Amniotic stem cell (primary cell): ENCODE results near the gene CLSTN2.

Experiments
- DNase-seq: peaks from one replicate; lab custom pipeline; 2025; lab: John Stamatoyannopoulos, UW

CLSTN2 gene

DNA sequence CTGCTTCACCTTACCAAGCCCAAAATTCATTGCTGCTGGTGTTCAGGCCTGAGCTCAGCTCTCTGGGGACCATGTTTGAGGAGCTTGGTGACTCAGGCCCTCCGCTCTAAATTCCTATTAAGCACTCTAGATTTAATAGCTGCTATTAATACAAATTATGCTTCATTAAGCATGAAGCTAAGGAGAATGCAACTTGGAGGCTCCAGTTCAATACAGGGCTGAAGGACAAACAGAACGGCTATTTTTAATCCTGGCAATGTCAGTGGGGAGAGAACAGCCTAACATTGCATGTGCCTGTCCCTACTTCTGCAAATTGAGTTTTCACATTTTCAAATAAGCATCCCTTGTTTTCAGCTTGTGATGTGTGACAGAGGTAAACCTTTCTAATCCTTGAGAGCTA is 662.8 kb downstream of the CLSTN2 start:
- no peak for DNase-seq

DNA sequence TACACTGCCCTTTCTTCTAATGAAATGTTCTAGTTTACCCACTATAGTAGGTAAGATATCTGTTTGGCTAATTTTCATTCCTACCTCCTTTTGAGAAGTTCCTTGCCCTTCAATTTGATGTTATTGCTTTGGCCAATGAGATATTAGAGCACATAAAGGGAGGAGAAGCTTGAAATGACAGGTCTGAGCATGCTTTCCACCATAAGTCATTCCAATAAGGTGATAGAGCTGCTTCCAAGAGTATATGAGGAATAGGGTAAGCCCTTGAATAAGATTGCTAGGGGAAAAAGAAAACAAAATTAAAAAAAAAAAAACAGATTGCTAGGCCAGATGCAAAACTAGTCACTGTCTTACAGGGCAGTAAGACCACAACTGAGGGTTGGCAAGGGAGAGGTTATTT is 664.0 kb downstream of the CLSTN2 start:
- no peak for DNase-seq

DNA sequence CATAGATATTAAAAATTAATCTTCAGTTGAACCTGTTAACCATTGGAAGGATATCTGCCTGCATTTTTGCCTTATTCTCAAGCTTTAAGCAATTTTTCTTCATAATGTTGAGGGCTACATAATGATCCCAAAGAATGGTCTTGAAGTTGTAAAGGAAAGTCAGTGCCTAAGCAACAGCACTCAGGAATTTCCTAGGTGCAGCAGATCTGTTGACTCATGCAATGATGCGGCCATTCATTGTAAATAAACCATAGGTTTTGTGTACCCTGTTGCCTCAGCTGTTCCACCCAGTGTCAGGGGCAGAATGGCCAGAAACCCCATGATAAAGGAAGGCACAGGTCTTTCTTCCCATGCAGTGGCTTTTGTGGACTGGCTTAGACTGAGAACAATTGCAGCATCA is 664.5 kb downstream of the CLSTN2 start:
- DNase-seq = no peak

DNA sequence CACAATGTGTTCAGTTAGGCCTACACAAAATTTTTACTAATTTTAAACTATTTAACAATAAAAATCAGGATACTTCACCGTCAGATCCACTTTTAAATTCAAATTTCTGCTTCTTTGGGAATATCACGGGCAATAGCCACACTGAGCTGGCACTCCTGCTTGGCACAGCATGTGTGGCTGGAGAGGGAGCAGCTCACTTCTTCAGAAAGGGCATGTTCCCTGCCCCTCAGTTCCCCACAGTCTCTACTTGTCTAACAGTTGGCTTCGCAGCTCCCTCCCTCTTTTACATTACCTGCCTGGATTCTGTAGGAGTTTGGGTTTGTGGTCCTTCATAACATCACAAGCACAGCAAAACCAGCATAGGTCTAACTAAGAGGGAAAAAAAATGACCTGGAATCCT is 666.9 kb downstream of the CLSTN2 start:
- no peak for DNase-seq

DNA sequence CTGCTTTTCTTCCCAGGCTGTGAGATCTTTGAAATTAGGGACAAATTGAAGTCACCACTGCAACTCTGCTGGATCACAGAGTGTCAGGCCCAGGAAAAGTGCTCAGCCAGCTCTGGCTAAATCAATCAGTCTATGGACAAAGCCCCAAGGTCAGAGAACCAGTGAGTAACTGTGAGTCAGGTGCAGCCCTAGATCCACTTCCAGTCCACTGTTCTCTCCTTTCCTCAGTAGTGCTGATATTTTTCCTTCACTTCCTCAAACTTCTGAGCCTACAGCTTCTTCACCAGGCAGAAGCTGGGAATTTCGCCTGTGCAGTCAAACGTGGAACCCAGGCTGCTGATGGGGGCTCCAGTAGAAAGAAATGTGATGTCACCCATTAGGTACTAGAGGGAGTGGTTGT is 667.8 kb downstream of the CLSTN2 start:
- no peak for DNase-seq

DNA sequence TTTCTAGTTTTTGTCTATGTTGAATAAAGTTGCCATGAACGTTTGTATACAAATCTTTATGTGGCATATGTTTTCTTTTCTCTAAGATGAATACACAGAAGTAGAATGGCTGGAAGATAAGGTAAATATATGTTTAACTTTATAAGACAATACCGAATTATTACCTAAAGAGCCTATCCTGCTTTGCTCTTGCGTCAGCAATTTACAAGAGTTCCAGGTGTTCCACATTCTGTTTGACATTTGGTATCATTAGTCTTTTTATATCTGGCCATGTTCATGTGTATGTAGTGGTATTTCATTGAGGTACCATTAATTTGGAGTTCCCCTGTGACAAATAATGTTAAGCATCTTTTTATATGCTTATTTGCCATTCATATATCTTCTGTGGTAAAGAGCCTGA is 668.8 kb downstream of the CLSTN2 start:
- DNase-seq = no peak

DNA sequence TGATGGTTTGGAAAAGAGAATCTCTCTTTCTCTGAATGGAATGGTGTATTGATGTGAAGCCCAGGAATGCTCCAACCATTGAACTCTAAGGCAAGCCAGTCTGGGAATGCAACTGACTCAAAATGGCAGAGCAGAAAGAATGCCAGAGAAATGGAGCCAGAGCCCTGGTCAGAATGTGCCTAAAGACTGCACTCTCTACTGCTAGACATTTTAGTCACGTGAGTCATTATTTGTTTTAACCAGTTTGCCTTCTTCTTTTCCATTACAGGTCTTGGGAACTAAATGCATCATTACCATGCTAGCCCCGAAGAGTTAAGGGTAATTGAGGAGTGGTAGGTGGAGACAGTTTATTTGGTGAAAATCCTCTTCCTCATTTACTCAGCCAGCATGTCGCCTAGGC is 675.6 kb downstream of the CLSTN2 start:
- no peak for DNase-seq

DNA sequence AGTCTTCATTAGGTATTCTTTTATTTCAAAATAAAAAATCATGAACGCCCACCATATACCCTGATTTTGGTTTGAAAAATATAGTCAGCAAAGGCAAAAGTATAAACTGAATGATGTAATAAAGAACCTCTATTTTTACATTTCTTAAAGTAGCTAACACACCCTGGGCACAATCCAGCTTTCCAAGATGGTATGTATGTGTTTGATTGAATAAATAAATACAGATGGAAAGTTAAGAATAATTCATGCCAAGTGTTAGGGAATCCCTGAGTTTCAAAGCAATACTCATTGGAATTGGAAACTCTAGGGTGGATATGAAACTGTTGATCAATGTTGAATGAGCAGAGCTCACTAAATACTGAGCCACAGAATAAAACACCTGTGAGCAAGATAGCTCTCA is 679.0 kb downstream of the CLSTN2 start:
- no peak for DNase-seq

DNA sequence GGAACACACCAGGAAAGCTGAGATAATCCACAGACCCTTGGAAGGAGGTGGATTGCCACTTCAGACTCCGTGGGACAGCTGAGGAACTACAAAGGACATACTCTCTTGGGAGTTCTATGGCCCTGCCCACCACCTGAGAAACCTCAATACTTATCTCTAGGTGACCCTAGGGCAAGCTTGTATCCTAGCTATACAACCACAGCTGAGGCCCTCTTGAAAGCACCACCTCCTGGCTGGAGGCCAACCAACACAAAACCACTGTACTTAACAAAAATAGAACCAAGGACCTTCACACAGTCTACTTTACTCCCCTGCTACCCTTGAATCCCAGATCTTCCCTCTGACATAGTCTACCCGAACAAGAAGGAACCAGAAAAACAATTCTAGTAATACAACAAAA is 682.1 kb downstream of the CLSTN2 start:
- DNase-seq = no peak

DNA sequence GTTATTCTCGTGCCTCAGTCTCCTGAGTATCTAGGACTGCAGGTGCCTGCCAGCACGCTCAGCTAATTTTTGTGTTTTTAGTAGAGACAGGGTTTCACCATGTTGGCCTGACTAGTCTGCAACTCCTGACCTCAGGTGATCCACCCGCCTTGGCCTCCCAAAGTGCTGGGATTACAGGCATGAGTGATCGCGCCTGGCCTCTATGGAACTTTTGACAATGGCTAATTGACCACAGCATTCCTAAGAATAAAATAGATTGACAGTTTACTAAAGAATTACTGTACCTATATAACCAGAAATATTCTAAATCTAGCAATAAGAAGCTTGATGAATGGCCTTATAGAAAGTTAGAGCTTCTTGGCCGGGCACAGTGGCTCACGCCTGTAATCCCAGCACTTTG is 691.9 kb downstream of the CLSTN2 start:
- DNase-seq = no peak
